ENCODE data around the gene EDEM3.
"Not testable (repeated sequence)": the region's sequence is repeated elsewhere in the genome, so short reads cannot be mapped to it uniquely, and the experiment has no call there.

EDEM3 gene

DNA sequence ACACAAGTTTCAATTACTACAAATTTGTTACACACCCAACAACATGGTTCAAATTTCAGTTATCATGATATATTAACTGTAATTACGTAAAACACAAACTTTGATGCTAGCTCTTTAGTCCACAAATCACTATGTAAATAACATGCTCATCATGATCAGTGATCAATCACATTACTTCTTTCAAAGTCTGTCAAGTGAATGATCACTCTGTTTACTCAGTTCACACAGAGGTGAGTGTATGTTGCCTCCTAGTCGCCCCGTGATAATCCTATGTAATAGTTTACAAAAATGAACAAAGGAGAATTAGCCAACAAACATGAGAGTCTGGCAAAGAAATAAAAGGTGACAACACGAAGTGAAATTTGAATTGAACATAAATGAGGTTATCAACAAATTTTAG is 14.3 kb downstream of the EDEM3 start:
- no peak for DNase-seq (ENCODE audit: low read depth)

DNA sequence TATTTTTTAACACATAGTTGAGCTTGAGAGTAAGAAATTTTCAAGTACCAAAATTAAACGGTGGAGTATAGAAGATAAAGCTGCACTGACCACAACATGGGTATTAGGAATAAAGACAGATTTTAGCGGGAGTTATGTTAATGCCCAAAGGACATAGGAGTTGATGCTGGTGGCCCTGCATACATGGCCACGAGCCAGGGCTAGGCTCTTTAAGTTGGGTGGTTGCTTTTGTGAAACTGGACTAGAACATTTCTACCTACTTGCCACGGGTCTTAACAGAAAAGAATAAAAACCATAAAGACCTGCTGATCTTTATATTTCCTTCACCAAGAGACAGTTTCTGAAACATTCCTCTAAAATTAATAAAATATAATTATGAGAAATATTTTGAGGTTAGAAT is 14.9 kb downstream of the EDEM3 start:
- no peak for DNase-seq (ENCODE audit: low read depth)

DNA sequence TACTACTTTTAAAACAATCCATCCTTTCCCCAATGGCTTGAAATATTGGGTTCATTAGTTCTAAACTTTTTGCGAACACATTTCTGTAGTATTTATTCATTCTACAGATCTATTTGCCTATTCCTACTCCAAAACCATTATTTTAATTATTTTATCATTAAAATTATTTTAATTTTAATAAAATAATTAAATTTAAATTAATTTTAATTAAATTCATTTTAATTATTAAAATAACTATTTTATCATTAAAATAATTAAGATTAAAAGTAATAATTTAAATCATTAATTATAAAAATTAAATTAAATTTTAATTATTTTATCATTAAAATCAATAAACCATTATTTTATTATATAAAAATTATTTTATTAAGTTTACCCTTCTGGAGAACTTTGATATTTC is 15.6 kb downstream of the EDEM3 start:
- no peak for DNase-seq (ENCODE audit: low read depth)

DNA sequence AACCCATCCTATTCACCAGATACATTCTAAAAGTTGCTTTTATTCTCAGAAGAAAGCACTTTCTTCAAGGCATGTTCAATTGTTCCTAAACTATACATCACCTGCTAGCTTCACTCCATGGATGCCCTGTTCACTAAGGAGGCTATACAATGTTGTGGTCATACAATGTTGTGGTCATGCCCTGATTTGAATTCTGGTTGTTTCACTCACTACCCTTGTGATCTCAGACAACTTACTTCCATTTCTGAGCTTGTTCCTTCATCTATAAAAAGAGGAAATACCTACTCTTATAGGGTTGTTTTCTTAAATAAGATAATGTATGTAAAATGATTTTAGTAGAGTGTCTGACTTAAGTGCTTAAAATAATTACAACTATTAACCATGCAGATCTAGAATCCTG is 19.7 kb downstream of the EDEM3 start:
- DNase-seq (ENCODE audit: low read depth) = no peak

DNA sequence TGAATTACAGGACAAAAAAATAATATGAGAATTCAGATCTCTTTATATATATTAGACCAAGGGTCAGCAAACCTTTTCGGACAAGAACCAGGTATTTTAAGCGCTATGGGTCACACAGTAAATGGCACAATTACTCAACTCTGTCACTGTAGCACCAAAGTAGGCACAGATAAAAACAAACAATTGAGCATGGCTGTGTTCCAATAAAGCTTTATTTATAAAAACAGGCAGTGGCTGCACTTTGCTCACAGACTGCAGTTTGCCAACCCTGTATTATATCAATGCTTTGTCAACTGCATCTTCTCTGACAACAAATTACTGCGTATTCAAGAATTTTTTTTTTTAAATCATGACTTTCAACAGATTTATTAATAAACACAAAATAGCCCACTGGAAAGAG is 29.8 kb downstream of the EDEM3 start:
- DNase-seq (ENCODE audit: low read depth) = no peak

GRCh38 chr1:184716158-184716557 is 38.5 kb downstream of the EDEM3 start:
- DNase-seq (ENCODE audit: low read depth) = no peak

DNA sequence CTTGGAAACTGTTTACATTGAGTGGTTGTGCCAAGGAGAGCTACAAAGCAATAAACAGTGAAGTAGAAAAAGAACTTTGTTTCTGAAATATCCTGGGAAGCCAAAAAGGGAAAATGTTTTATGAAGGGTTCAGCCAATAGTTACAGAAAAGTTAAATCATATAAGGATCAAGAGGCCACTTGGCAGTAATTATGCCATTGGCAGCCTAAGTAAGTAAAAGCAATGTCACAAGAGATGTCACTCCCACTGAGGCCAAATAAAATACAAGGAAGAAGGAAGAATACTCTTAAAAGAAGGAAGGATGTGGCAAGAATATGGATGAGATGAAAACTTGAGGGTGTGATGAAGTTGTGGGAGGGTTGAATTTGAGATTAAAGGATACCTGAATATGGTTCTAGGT is 45.2 kb downstream of the EDEM3 start:
- DNase-seq (ENCODE audit: low read depth) = no peak

DNA sequence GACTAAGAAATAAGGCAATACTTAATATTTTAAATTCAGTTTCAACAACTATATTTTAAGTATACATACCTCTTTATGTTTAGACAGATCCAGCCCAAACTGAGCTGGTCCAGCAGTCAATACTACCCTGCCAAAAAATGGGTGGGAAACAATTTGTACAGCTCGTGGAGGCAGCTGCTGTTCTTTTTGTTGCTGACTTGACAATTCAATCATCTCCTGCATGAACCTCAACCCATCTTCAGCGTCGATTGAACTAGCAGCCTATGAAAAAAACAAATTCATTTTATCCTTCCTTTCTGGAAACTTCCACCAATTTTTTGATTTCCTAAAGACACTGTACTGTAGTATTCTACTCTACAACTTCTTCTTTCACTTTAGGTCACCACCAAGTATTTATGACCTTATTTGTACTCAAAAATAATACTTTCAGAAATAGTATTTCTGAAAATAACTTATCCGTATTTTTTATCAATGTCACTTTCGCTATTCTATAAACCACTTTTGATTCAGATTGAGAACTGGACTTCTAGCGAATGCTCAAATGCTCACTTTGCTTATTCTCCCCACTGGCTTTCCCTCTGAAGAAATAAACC is 46.5 kb downstream of the EDEM3 start:
- DNase-seq (ENCODE audit: low read depth) = no peak

DNA sequence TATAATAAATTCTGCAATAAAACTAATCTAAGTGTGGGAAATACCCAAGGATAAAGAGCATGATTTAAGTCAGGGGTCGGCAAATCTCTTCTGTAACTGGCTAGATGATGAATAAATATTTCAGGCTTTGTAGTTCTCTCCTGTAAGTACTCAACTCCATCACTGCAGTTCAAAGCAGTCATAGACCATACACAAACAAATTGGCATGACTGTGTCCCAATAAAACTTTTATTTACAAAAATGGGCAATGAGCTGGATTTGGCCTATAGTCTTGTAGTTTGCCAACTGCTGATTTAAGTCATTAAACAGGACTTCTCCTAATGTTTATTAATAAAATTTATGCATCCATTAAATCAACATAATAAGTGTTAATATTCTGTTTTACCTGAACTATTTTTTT is 49.4 kb downstream of the EDEM3 start:
- DNase-seq (ENCODE audit: low read depth) = no peak

DNA sequence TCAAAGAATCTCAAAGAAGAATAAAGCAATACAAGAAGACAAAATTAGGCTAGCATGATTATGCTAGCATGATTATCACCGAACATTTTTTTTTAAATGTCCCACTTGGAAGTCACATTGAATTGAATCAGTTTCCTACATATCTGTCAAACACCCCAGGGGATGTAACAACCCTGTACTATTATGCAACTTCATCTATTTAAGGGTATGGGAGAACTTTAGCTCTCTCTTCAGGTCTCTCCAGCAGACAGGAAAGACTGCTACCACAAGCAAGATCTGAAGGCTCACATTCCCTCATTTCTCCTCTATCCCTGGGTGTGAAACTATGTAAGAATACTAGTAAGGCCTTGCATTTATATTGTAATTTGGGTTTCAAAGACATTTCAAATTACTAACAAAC is 52.8 kb downstream of the EDEM3 start:
- DNase-seq (ENCODE audit: low read depth) = no peak

DNA sequence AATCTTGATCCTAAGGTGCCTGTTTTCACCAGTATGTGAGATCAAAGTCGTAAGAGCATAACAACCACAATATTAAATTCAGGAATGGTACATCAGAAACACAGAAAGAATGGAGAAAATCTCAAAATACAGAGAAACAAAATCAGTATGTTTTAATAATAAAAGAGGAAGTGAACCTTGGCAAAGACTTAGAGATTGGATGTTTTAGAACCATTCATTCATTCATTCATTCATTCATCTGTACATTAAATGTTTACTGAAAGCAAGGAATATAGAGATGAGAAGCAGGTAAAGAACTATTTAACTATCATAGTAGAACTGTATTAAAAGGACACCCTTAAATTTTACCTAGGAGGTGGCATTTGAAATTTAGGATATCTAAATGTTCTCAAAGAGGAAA is 55.7 kb downstream of the EDEM3 start:
- no peak for DNase-seq (ENCODE audit: low read depth)

DNA sequence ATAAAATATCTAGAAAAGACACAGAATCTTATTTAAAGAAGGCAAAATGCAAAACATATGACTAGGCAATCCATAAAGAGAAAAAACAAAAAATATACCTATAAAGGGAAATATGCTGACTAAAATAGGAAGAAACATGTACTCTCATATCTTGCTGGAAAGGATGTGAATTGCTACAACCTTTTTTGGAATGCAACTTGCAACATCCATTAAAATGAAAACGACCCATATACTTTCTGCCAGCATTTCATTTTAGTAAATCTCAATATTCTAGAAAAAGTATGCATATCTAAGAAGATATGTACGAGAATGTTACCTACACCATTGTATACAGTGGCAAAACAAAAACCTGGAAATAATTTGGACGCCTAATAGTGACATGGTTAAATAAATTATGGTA is 56.6 kb downstream of the EDEM3 start:
- DNase-seq (ENCODE audit: low read depth) = no peak

DNA sequence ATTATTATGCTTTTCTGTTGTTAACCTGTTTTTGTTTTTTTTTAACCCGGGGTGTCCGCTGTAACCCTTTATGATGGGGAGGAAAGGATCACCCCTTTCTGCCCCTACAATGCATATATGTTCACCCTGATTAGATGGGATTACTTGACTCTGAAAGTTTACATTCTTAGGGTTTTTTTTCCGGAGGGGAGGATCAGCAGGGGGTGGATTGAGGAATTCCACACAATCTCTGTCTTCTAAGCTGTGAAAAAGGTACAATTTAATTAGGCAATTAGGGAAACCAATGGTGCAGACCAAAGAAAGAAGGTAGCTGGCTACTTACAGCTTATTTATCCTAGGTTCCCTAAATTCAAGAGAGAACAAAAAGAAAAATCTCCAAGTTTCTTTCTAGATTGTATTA is 58.3 kb downstream of the EDEM3 start:
- DNase-seq (ENCODE audit: low read depth) = no peak

GRCh38 chr1:184695023-184695422 is 59.6 kb downstream of the EDEM3 start:
- no peak for DNase-seq (ENCODE audit: low read depth)

DNA sequence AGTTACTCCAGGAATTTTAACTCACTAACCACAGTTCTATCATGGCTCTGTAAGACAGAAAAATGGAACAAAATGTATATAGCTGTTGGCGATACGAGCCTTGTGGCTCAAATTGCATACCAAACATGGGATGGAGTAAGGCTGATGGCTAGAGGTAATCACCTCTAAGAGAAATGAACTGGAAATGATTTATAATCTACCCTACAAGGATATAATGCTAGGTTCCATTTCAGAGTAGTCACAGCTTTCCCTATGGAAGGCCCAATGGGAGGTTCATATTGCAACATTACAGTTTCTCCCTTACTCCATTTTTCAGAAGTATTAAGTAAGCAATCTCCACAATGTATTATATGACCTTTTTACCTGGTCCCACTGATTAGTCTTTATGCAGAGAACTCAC is 61.6 kb downstream of the EDEM3 start:
- DNase-seq (ENCODE audit: low read depth) = no peak

DNA sequence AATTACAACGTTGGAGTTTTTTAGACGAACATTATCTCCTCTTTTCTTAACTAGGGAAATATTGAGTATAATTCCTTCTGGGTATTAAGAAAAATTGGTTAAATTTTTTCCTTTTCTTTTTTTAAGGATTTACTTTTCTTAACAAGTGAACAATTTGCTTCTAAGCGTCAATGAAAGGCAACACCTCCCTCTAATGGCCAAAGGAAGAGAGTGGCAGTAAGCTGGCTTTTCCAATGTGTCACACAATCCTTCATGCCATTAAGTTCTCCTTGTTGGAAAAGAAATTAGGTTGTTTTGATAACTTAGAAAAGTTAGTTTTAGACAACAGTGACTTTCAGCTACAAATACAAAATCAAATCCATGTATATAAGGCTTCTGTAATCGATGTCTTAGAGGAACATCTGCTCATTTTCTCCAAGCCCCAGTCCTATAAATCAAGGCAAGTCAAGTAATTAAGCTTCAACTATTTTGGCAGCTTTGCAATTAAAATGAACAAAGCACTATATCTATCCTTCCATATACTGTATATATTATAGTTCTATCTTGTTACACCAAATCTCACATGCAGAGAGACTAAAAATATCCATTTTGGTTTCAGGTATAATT is 62.8 kb downstream of the EDEM3 start:
- no peak for DNase-seq (ENCODE audit: low read depth)

- DNase-seq (ENCODE audit: low read depth) = no peak
Observed at GRCh38 chr1:184686540-184686939, 68.1 kb downstream of the EDEM3 start.

DNA sequence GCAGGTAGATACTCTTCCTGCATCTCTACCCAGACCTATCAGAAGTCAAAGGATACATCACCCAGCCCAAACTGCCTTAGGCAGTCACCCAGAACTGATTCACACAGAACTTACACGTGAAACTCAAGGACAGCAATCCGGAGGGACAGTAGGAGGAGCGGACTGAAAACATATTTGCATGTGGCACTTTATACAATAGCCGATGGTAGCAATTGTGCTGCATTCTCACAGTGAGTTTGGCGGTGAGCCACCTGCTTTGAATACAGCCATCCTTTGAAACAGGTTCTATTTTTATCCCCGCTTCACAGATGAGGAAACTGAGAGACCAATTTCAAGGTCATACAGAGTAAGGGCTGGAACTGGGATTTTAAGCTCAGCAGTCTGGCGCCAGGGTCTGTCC is 69.5 kb downstream of the EDEM3 start:
- DNase-seq (ENCODE audit: low read depth) = no peak

GRCh38 chr1:184684285-184685074 is 70.2 kb downstream of the EDEM3 start:
- no peak for DNase-seq (ENCODE audit: low read depth)

DNA sequence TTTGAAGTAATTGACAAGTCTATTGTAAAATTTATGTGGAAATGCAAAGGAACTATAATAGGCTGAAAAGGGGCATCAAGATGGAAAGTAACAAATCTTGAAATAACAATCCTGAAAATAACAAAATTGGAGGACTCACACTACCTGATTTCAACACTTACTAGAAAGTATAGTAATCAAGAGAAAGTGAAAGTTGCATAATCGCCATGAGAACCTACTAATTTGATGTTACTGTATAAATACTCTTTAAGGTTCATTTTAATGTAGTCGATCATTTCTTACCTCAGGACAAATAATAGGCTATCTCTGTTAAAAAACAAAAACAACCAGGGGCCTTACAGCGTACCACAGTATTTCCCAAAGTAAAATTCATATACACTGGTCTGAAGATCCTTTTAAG is 71.7 kb downstream of the EDEM3 start:
- DNase-seq (ENCODE audit: low read depth) = no peak

DNA sequence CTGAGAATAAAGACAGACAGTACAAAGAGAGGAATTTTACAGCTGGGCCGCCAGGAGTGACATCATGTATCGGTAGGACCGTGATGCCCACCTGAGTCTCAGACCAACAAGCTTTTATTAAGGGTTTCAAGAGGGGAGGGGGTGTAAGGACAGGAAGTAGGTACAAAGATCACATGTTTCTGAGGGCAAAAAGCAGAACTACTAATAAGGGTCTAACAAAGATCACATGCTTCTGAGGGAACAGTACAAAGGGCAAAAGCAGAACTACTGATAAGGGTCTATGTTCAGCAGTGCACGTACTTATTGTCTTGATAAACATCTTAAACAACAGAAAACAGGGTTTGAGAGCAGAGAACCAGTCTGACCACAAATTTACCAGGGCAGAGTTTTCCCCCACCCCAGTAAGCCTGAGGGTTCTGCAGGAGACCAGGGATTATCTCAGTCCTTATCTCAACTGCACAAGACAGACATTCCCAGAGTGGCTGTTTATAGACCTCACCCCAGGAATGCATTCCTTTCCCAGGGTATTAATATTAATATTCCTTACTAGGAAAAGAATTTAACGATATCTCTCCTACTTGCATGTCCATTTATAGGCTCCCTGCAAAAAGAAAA is 73.9 kb downstream of the EDEM3 start:
- not testable (repeated sequence) for DNase-seq (ENCODE audit: low read depth)

GRCh38 chr1:184679472-184679871 is 75.2 kb downstream of the EDEM3 start:
- not testable (repeated sequence) for DNase-seq (ENCODE audit: low read depth)

GRCh38 chr1:184677344-184677743 is 77.3 kb downstream of the EDEM3 start:
- no peak for DNase-seq (ENCODE audit: low read depth)
